Ecto neural progenitor cell (in vitro differentiated cells): ENCODE data around the gene GPSM1.

Source experiments
- DNase-seq: peaks from one replicate; pipeline ENCODE4 v3.0.0-alpha.2; 2018; ENCODE audit warnings: low spot score

GPSM1 gene

GRCh38 chr9:136377341-136378169 lies 50.2 kb downstream of the GPSM1 start:
- DNase-seq = no peak

- DNase-seq = no peak
Measured at GRCh38 chr9:136378170-136379002, 51.0 kb downstream of the GPSM1 start.

DNA sequence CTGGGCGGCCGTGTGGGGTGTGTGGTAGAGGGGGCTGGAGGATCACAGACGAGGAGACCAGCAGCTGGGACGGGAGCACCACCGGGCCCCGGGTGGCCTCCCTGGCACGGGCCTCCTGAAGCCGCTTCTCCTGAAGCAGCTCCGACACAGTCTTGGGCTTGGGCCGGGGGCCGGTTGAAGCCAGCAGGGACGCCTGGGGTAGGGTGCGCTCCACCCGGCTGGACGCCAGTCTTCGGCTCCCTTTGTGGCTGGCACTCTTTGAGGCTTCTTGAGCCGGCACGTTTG lies 51.6 kb downstream of the GPSM1 start:
- DNase-seq = no peak

GRCh38 chr9:136379401-136379800 lies 52.1 kb downstream of the GPSM1 start:
- DNase-seq = no peak

- no peak for DNase-seq
Measured at GRCh38 chr9:136379891-136380290, 52.6 kb downstream of the GPSM1 start.

- DNase-seq = no peak
Measured at GRCh38 chr9:136380381-136380780, 53.0 kb downstream of the GPSM1 start.

DNA sequence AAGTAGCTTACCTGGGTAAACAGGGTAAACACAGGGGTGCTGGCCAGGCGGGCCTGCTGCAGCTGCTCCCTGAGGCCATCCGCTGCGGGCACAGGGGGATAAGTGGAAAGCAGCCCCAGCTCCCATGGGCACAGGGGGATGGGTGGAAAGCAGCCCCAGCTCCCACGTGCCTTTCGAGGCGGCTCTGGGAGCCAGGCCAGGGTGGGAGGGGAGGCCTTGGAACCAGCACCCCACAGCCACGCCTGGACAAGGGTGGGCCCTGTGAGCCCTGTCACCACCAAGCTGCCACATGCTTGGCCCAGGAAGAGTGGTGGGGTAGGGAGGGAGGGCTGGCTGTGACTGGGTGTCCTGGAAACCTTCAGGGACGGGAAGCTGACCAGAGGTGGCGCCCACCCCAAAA lies 54.0 kb downstream of the GPSM1 start:
- DNase-seq = no peak

DNA sequence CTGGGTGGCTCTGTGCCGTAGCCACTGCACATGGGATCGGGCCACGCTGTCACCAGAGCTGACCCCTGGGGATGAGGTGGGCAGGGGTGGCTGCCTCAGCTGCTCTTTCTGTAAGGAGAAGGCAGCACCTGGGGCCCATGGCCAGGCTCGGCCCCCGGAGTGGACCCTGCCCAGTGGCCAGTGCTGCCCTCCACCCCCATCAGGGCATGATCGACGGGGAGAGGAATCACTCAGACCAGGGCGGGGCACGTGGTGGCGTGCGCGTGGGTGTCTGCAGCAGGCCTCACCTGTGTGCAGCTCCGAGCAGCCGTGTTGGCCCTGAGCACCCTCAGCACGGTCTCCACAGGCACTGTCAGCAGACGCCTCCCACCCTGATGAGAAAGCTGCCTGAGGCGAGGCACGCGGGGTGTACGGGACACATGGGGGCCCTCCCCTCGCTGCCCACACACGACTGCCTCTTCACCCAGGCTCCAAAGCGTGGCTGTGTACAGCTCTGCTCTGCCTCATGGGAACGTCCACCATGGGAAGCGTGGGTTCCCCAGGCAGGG lies 54.7 kb downstream of the GPSM1 start:
- DNase-seq = no peak

- DNase-seq = no peak
Measured at GRCh38 chr9:136383436-136383835, 56.1 kb downstream of the GPSM1 start.

GRCh38 chr9:136385015-136385414 lies 57.7 kb downstream of the GPSM1 start:
- no peak for DNase-seq

- DNase-seq = no peak
Measured at GRCh38 chr9:136386018-136386417, 58.7 kb downstream of the GPSM1 start.

- no peak for DNase-seq
Measured at GRCh38 chr9:136387217-136387616, 59.9 kb downstream of the GPSM1 start.

- no peak for DNase-seq
Measured at GRCh38 chr9:136389396-136389795, 62.1 kb downstream of the GPSM1 start.

- DNase-seq = no peak
Measured at GRCh38 chr9:136391737-136392537, 64.6 kb downstream of the GPSM1 start.

- DNase-seq = no peak
Measured at GRCh38 chr9:136392538-136393449, 65.5 kb downstream of the GPSM1 start.

DNA sequence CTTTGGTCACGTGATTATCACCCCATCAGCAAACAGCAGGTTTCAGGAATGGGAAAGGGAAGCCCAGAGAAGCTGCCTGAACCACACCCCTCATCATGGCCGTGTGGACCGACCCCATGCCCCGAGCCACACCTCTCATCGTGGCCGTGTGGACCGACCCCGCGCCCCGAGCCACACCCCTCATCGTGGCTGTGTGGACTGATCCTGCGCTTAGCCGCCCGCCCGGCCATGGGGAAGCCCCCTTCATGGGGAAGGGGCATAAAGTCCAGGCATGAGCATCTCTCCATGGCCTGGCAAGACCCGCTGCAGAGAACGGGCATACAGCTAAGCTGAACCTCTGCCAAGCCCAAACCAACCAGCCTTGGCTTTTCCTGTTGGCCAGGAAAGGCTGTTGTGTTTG lies 66.2 kb downstream of the GPSM1 start:
- no peak for DNase-seq

GRCh38 chr9:136394312-136395019 lies 67.1 kb downstream of the GPSM1 start:
- DNase-seq = no peak

GRCh38 chr9:136395020-136395340 lies 67.6 kb downstream of the GPSM1 start:
- DNase-seq = no peak

- DNase-seq = no peak
Measured at GRCh38 chr9:136395345-136396218, 68.2 kb downstream of the GPSM1 start.

DNA sequence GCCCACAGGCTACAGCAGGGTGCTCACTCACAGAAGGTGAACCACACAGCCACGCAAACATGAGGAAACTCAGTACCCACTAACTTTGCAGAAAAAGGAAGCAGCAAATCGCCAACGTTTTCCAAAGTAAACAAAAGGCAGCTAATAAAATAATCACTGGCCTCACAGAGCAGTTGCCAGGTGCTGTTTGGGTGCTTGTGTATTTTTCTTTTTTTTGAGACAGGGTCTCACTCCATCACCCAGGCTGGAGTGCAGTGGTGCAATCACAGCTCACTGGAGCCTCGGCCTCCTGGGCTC lies 68.8 kb downstream of the GPSM1 start:
- DNase-seq = no peak
